Measurements from ENCODE around the gene LRRC4B. TPM values are rescaled to one million over a fixed set of nuclear protein-coding genes. Genes with fewer than 3 reads are reported as not detected.

The LRRC4B gene
- total RNA-seq, 1 donor, result under 0.01 TPM

- no peak for DNase-seq (ENCODE audit: low read depth in 2 of 3, low spot score in 2 of 3)
Observed at GRCh38 chr19:50468818-50469217, 99.4 kb downstream of the LRRC4B start.

- DNase-seq (ENCODE audit: low read depth in 2 of 3, low spot score in 2 of 3), result no peak
Observed at GRCh38 chr19:50467566-50467965, 100.7 kb downstream of the LRRC4B start.

Other genes with a start within 250 kb of the LRRC4B start
- 0.27 TPM for gene KCNC3, start 239.1 kb downstream of the LRRC4B start, total RNA-seq
- gene NAPSA, start 202.8 kb downstream of the LRRC4B start, total RNA-seq, result 0.27 TPM
- 127 TPM for gene NR1H2, start 192.0 kb downstream of the LRRC4B start, total RNA-seq
- 85.6 TPM for gene POLD1, start 184.1 kb downstream of the LRRC4B start, total RNA-seq
- gene SPIB, start 149.5 kb downstream of the LRRC4B start, total RNA-seq, result 2.4 TPM
- 0.27 TPM for gene MYBPC2, start 135.5 kb downstream of the LRRC4B start, total RNA-seq
- 80.0 TPM for gene EMC10, start 91.9 kb downstream of the LRRC4B start, total RNA-seq
- gene GARIN5A, start 91.6 kb downstream of the LRRC4B start, total RNA-seq, result 1.1 TPM
- 11.8 TPM for gene JOSD2, start 57.2 kb downstream of the LRRC4B start, total RNA-seq
- gene ASPDH, start 54.5 kb downstream of the LRRC4B start, total RNA-seq, result not detected
- gene SYT3, start 71.4 kb upstream of the LRRC4B start, total RNA-seq, result 0.81 TPM
- 1.6 TPM for gene C19orf81, start 81.0 kb upstream of the LRRC4B start, total RNA-seq
- gene SHANK1, start 151.4 kb upstream of the LRRC4B start, total RNA-seq, result 6.2 TPM
- gene CLEC11A, start 154.9 kb upstream of the LRRC4B start, total RNA-seq, result 64.4 TPM
- 0.27 TPM for gene GPR32, start 202.0 kb upstream of the LRRC4B start, total RNA-seq
- not detected for gene ACP4, start 222.0 kb upstream of the LRRC4B start, total RNA-seq

Measured in hematopoietic multipotent progenitor cell (in vitro differentiated cells).